GM12875 (cell line): ENCODE results near the gene ALOXE3.

Experiments used
- H3K4me3 ChIP-seq: one replicate; pipeline ENCODE4 v1.5.1; 2011; ENCODE audit warnings: low read depth, low read length, control low read depth
- CTCF ChIP-seq: IDR thresholded peaks from 2 replicates; pipeline ENCODE4 v1.5.1; 2011; ENCODE audit warnings: low read depth, mild to moderate bottlenecking, control low read depth, inconsistent platforms, low read length, moderate library complexity, borderline replicate concordance; ENCODE audit not compliant: insufficient read depth

ALOXE3 gene

GRCh38 chr17:8046306-8046928 is 71.9 kb downstream of the ALOXE3 start:
- TF ChIP-seq CTCF: no peak
- H3K4me3 ChIP-seq: no peak overlapping the region
